Measurements from ENCODE around the gene KIRREL3.

The KIRREL3 gene

DNA sequence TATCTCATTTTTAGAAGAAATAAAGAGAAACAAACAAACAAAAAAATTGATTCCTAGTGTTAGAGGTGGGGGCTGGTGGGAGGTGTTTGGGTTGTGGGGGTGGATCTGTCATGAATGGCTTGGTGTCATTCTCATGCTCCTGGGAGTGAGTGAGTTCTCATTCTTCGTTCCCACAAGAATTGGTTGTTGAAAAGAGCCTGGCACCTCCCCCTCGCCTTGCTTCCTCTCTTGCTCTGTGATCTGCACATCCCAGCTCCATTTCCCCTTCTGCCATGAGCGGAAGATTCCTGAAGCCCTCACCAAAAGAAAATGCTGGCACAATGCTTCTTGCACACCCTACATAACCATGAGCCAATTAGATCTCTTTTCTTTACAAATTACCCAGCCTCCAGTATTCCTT lies 367.2 kb downstream of the KIRREL3 start:
- H3K36me3 ChIP-seq (replicated peaks): no peaks in the 10 kb centered on the region
- no peak overlapping the region for H3K4me3 ChIP-seq
- in situ Hi-C loops (cut with MboI; ENCODE audit: low sequenced_read_pairs): no loop called here
- H3K27me3 ChIP-seq (ENCODE audit: low read depth): peaks cover 8% of the 10 kb centered on the region
- no peaks in the 10 kb centered on the region for H3K9me3 ChIP-seq
- no peaks in the 10 kb centered on the region for H3K4me1 ChIP-seq
- no peak for DNase-seq (ENCODE audit: low spot score in 2 of 2)

GRCh38 chr11:126630893-126631798 lies 369.4 kb downstream of the KIRREL3 start:
- H3K36me3 ChIP-seq (replicated peaks): no peaks in the 10 kb centered on the region
- H3K27me3 ChIP-seq (ENCODE audit: low read depth): no peaks in the 10 kb centered on the region
- H3K4me3 ChIP-seq: no peak overlapping the region
- in situ Hi-C loops (cut with MboI; ENCODE audit: low sequenced_read_pairs): no loop called here
- no peaks in the 10 kb centered on the region for H3K4me1 ChIP-seq
- H3K9me3 ChIP-seq: no peaks in the 10 kb centered on the region
- no peak for DNase-seq (ENCODE audit: low spot score in 2 of 2)

- in situ Hi-C loops (cut with MboI; ENCODE audit: low sequenced_read_pairs): no loop called here
- H3K4me3 ChIP-seq: no peak overlapping the region
- H3K9me3 ChIP-seq: no peaks in the 10 kb centered on the region
- H3K4me1 ChIP-seq: no peaks in the 10 kb centered on the region
- H3K36me3 ChIP-seq (replicated peaks): no peaks in the 10 kb centered on the region
- DNase-seq (ENCODE audit: low spot score in 2 of 2): no peak
- H3K27me3 ChIP-seq (ENCODE audit: low read depth): no peaks in the 10 kb centered on the region
These were observed 370.1 kb downstream of the KIRREL3 start for GRCh38 chr11:126630488-126630887.

GRCh38 chr11:126628790-126629621 lies 371.6 kb downstream of the KIRREL3 start:
- no peak for DNase-seq (ENCODE audit: low spot score in 2 of 2)
- Histone ChIP-seq H3K4me1 (no peaks in the 10 kb centered on the region), H3K4me3 (no peak overlapping the region), H3K27me3 (ENCODE audit: low read depth) (no peaks in the 10 kb centered on the region), H3K36me3 (replicated peaks) (no peaks in the 10 kb centered on the region), H3K9me3 (no peaks in the 10 kb centered on the region)
- in situ Hi-C loops (cut with MboI; ENCODE audit: low sequenced_read_pairs): no loop called here

- H3K4me1 ChIP-seq: no peaks in the 10 kb centered on the region
- DNase-seq (ENCODE audit: low spot score in 2 of 2): no peak
- H3K9me3 ChIP-seq: no peaks in the 10 kb centered on the region
- no peak overlapping the region for H3K4me3 ChIP-seq
- H3K27me3 ChIP-seq (ENCODE audit: low read depth): no peaks in the 10 kb centered on the region
- no peaks in the 10 kb centered on the region for H3K36me3 ChIP-seq (replicated peaks)
- in situ Hi-C loops (cut with MboI; ENCODE audit: low sequenced_read_pairs): no loop called here
These were observed 372.1 kb downstream of the KIRREL3 start for GRCh38 chr11:126628450-126628789.

DNA sequence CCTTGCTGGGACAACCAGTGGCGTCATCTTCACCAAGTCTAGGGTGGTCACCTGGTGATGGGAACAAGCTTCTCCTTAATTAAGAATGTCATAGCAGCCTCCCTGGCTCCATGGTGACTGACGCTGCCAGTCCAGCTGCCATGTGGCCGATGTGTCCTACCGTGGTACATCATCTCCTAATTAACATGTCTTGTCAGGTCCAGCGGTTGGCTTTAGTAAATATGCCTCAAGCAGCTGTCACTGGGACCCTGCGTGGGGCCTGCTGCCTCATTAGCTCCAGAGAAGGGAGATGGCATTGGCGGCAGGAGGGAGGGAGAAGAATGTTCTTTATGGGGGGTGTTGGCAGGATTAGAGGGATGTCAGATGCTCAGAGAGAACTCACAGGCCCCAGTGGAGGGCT lies 373.1 kb downstream of the KIRREL3 start:
- no peaks in the 10 kb centered on the region for H3K9me3 ChIP-seq
- no peak overlapping the region for H3K4me3 ChIP-seq
- in situ Hi-C loops (cut with MboI; ENCODE audit: low sequenced_read_pairs): no loop called here
- no peaks in the 10 kb centered on the region for H3K36me3 ChIP-seq (replicated peaks)
- H3K4me1 ChIP-seq: no peaks in the 10 kb centered on the region
- H3K27me3 ChIP-seq (ENCODE audit: low read depth): no peaks in the 10 kb centered on the region
- no peak for DNase-seq (ENCODE audit: low spot score in 2 of 2)

DNA sequence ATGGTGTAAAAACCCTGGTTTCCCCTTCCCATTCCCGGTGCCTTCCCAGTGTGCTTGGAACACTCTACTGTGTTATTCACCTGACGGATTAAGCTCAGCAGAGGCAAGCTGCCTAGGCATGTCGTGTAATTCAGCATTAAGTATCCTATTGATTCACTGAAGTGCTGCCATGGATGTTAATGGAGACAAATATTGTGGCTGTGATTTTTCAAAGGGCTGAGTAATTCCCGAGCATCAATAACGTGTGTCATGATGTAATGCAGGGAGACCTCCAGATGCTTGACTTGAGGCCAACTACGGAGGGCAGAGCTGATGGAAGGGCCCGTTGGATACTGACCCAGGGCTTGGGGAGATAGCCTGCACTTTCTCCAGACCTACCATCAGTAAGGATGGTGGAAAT lies 376.1 kb downstream of the KIRREL3 start:
- Histone ChIP-seq H3K9me3 (no peaks in the 10 kb centered on the region), H3K36me3 (replicated peaks) (no peaks in the 10 kb centered on the region), H3K27me3 (ENCODE audit: low read depth) (no peaks in the 10 kb centered on the region), H3K4me3 (no peak overlapping the region), H3K4me1 (no peaks in the 10 kb centered on the region)
- DNase-seq (ENCODE audit: low spot score in 2 of 2): no peak
- in situ Hi-C loops (cut with MboI; ENCODE audit: low sequenced_read_pairs): no loop called here

GRCh38 chr11:126619516-126619915 lies 381.1 kb downstream of the KIRREL3 start:
- in situ Hi-C loops (cut with MboI; ENCODE audit: low sequenced_read_pairs): no loop called here
- H3K9me3 ChIP-seq: no peaks in the 10 kb centered on the region
- H3K4me1 ChIP-seq: no peaks in the 10 kb centered on the region
- DNase-seq (ENCODE audit: low spot score in 2 of 2): no peak
- H3K27me3 ChIP-seq (ENCODE audit: low read depth): no peaks in the 10 kb centered on the region
- H3K4me3 ChIP-seq: no peak overlapping the region
- no peaks in the 10 kb centered on the region for H3K36me3 ChIP-seq (replicated peaks)

GRCh38 chr11:126615845-126616244 lies 384.7 kb downstream of the KIRREL3 start:
- DNase-seq (ENCODE audit: low spot score in 2 of 2): no peak
- H3K4me3 ChIP-seq: no peak overlapping the region
- in situ Hi-C loops (cut with MboI; ENCODE audit: low sequenced_read_pairs): no loop called here
- H3K9me3 ChIP-seq: no peaks in the 10 kb centered on the region
- H3K36me3 ChIP-seq (replicated peaks): no peaks in the 10 kb centered on the region
- no peaks in the 10 kb centered on the region for H3K4me1 ChIP-seq
- peaks cover 3% of the 10 kb centered on the region; the same call in 1 of the 2 replicates for H3K27me3 ChIP-seq (ENCODE audit: low read depth)

DNA sequence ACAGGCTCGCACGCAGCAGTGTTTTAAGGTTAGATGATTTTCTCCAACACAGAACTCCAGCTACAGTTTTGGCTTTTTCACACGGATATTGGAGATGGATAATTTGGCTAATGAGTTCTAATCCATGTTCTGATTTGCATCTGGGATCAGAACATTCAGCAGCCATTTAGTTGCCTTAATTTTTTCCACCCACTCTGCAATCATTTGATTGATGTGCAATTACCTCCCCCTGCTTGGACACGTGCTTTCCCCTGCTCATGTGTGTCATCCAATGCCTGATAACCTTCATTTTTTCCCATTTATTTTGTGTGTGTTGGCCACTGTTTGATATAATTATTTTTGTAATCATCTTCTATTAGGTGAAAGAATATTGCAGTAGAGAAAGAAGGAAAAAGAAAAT lies 387.3 kb downstream of the KIRREL3 start:
- H3K27me3 ChIP-seq (ENCODE audit: low read depth): peaks cover 7% of the 10 kb centered on the region; the same call in 1 of the 2 replicates
- H3K4me3 ChIP-seq: no peak overlapping the region
- no peaks in the 10 kb centered on the region for H3K36me3 ChIP-seq (replicated peaks)
- no peaks in the 10 kb centered on the region for H3K9me3 ChIP-seq
- in situ Hi-C loops (cut with MboI; ENCODE audit: low sequenced_read_pairs): no loop called here
- DNase-seq (ENCODE audit: low spot score in 2 of 2): no peak
- H3K4me1 ChIP-seq: no peaks in the 10 kb centered on the region

- no peak for DNase-seq (ENCODE audit: low spot score in 2 of 2)
- no peaks in the 10 kb centered on the region for H3K9me3 ChIP-seq
- H3K27me3 ChIP-seq (ENCODE audit: low read depth): peaks cover 7% of the 10 kb centered on the region; the same call in 1 of the 2 replicates
- H3K36me3 ChIP-seq (replicated peaks): no peaks in the 10 kb centered on the region
- no peak overlapping the region for H3K4me3 ChIP-seq
- no peaks in the 10 kb centered on the region for H3K4me1 ChIP-seq
- in situ Hi-C loops (cut with MboI; ENCODE audit: low sequenced_read_pairs): no loop called here
These were observed 387.9 kb downstream of the KIRREL3 start for GRCh38 chr11:126612671-126613070.

GRCh38 chr11:126611438-126611837 lies 389.1 kb downstream of the KIRREL3 start:
- no peak for DNase-seq (ENCODE audit: low spot score in 2 of 2)
- no peaks in the 10 kb centered on the region for H3K36me3 ChIP-seq (replicated peaks)
- no peaks in the 10 kb centered on the region for H3K4me1 ChIP-seq
- in situ Hi-C loops (cut with MboI; ENCODE audit: low sequenced_read_pairs): no loop called here
- peaks cover 12% of the 10 kb centered on the region for H3K27me3 ChIP-seq (ENCODE audit: low read depth)
- no peak overlapping the region for H3K4me3 ChIP-seq
- no peaks in the 10 kb centered on the region for H3K9me3 ChIP-seq

GRCh38 chr11:126608658-126609057 lies 391.9 kb downstream of the KIRREL3 start:
- Histone ChIP-seq H3K27me3 (ENCODE audit: low read depth) (peaks cover 24% of the 10 kb centered on the region), H3K4me3 (no peak overlapping the region), H3K4me1 (no peaks in the 10 kb centered on the region), H3K36me3 (replicated peaks) (no peaks in the 10 kb centered on the region), H3K9me3 (no peaks in the 10 kb centered on the region)
- DNase-seq (ENCODE audit: low spot score in 2 of 2): no peak
- in situ Hi-C loops (cut with MboI; ENCODE audit: low sequenced_read_pairs): loop anchor here (10.0 kb wide), 1 partner anchor 376 kb away; no protein-coding TSS in a partner anchor

Data from HAP-1 (cell line).